UCSD-AML1 (cell line): ENCODE measurements around the gene SCAMP3.
"Not testable (repeated sequence)": the region's sequence is repeated elsewhere in the genome, so short reads cannot be mapped to it uniquely, and the experiment has no call there.

ENCODE experiments used
- DNase-seq: peaks from one replicate; lab custom pipeline; 2025; ENCODE audit not compliant: unreplicated experiment; lab: John Stamatoyannopoulos, UW

SCAMP3 gene

GRCh38 chr1:155232001-155232978 is 29.9 kb downstream of the SCAMP3 start:
- DNase-seq = not testable (repeated sequence)

DNA sequence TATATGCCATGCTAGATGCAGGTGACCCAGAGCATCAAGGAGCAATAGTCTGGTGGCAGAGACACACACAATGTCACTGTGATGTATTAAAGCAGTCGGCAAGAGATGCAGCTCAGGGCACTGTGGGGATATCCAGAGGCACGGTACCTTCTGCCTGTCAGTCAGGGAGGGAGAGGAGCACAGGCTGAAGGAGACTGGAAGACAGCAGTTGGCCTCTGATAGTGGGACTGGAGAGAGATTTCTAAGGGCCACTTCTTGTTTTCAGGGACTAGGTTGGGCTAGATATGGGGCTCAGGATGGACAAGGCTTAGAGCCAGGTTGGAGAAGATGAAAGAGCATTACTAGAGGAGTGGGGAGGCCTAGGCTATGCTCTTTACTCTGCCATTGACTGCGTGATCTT is 30.9 kb downstream of the SCAMP3 start:
- DNase-seq = not testable (repeated sequence)

GRCh38 chr1:155228096-155228427 is 34.1 kb downstream of the SCAMP3 start:
- DNase-seq = no peak

DNA sequence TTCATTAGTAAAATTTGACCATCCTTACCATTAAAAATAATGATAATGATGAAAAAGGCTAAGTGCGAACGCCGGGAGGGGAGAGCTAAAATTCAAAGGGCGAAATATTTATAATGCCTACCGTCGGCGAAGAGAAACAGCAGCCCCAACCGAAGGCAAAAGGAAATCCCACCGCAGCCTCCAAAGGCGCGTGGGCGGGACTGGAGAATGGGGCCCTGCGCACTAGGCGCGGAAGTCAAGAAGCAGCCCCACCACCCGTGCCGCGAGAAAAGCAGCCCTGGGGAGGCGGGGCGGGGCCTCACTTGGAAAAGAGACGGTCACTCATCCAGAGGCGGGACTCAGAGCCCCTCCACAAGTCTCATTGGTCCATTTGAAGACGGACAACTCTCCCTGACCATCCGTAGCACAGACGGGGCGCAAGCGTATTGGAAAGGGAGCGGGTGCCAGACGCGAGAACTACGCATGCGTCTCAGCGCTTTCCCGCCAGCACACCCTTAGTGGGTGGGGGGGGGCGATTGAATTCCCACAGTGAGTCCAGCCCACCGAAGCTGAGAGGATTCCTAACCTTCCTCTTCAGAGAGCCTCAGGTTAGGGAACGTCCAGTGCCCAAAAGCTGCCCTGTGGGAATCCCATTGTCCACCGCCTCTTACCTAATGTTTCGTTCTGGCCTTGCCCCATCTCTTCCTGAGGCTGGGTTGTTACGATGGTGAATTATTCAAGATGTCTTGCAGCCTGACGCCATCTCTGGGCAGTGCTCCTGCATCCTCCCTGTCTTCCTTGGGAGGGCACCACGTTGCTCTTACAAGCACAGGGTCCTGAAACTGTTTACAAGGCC is 34.7 kb downstream of the SCAMP3 start:
- peak; percentile 98 for DNase-seq

DNA sequence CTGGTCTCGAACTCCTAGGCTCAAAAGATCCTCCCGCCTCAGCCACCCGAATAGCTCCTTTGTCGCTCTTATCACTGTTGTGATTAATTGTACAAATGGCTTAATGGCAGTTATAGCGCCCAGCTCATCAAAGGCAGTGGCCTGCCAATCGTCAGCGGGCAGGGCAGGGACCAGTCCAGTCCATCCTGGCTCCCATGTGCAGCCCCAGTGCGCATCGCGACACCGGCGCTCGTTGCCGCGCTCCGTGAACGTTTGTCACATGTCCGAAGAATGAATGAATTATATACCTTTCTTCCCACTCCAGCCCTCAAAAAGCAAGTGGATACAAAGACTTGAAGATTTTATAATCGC is 35.3 kb downstream of the SCAMP3 start:
- DNase-seq = peak; percentile 80

- peak; percentile 84 for DNase-seq
Measured at GRCh38 chr1:155226188-155226909, 35.8 kb downstream of the SCAMP3 start.

- not testable (repeated sequence) for DNase-seq
Measured at GRCh38 chr1:155225404-155225759, 36.8 kb downstream of the SCAMP3 start.

- no peak for DNase-seq
Measured at GRCh38 chr1:155223047-155223446, 39.1 kb downstream of the SCAMP3 start.

GRCh38 chr1:155220211-155220965 is 41.8 kb downstream of the SCAMP3 start:
- DNase-seq = not testable (repeated sequence)

DNA sequence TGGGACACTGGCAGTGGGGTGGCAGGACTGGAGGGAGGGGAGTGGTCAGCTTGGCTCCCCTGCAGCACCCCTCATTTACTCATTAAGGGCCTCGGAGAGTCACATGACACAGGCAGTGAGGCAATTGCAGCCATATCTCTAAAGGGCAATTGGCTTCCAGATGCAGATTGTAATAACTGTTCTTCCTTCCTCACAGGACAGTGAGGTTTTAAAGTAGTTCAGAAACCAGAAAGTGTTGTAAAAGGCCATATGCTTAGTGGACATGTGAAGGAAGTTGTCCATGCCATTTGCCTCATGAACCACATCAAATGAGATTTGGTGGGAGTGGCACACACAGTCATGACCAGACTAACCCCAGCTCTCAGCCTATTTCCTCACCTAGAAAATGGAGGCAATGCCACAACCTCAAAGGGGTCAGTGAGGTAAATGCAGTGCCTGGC is 42.5 kb downstream of the SCAMP3 start:
- DNase-seq = peak; percentile 30

GRCh38 chr1:155218854-155219591 is 43.1 kb downstream of the SCAMP3 start:
- no peak for DNase-seq

- DNase-seq = not testable (repeated sequence)
Measured at GRCh38 chr1:155214702-155215101, 47.5 kb downstream of the SCAMP3 start.

DNA sequence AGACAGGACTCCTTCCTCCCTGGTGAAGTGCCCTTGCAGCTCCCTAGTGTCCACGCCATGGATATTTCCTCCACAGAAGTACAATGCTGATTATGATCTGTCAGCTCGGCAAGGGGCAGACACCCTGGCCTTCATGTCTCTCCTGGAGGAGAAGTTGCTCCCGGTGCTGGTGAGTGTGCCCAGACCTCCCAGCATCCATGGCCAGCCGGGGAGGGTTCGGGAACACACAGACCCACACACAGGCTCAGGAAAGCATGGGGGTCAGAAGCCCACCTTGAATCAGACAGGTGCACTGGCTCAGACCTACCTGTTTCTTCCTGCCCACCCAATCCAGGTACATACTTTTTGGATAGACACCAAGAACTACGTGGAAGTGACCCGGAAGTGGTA is 50.1 kb downstream of the SCAMP3 start:
- DNase-seq = not testable (repeated sequence)

GRCh38 chr1:155211381-155212050 is 50.6 kb downstream of the SCAMP3 start:
- DNase-seq = not testable (repeated sequence)

DNA sequence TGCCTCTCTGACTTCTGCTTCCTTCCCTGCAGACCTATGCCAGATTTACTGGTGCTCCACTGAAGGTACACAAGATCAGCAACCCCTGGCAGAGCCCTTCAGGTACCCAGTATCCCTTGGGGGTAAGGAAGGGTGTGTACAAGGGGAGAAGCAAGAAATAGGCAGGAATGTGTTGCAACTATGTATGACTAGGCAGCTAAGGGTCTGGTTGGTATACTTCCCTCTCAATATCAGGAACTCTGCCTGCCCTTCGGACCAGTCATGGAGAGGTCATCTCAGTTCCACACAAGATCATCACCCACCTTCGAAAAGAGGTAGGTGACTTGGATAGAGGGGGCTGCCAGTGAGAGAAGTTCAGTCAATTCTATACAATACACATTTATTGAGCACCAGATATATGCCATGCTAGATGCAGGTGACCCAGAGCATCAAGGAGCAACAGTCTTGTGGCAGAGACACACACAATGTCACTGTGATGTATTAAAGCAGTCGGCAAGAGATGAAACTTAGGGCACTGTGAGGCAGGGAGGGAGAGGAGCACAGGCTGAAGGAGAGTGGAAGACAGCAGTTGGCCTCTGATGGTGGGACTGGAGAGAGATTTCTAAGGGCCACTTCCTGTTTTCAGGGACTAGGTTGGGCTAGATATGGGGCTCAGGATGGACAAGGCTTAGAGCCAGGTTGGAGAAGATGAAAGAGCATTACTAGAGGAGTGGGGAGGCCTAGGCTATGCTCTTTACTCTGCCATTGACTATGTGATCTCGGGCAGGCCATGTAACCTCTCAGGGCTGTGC is 51.7 kb downstream of the SCAMP3 start:
- DNase-seq = no peak

GRCh38 chr1:155209312-155209721 is 52.8 kb downstream of the SCAMP3 start:
- no peak for DNase-seq

DNA sequence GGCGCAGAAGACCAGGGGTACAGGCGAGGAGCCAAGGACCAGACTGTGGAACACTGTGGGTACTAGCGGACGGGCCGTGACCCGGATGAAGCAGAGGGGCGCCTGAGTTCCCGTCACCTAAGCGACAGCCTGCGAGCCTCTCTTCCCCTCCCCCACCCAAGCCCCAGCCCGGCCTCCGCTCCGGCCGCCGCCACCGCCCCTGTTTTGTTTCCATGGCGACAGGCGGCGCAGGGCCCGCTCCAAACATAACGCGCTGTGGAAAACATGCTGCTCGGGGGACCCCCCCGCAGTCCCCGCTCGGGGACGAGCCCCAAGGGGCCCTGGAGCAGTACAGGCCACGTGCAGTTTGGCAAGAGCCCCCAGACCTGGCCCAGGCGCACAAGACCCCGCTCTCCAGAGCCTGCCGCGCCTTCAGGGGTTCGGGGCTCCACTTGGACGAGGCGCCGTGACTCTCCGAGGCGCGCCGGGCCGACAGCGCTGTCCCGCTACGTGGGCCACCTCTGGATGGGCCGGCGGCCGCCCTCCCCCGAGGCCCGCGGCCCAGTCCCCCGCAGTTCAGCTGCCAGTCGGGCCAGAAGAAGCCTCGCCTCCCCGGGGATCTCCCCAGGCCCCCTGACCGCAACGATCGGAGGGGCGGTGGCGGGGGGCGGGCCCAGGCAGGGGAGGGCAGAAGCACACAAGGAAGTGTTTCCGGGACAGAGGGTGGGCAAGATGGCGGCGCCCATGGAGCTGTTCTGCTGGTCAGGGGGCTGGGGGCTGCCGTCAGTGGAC is 53.4 kb downstream of the SCAMP3 start, which contains the start of gene MTX1:
Gene MTX1 (plus strand): TSS at position 155 of the 771 bp plus-strand sequence. CDS start 110 bp downstream, at position 265.
- DNase-seq = peak; percentile 80
